Measurements from ENCODE around the gene CES2.

The CES2 gene

GRCh38 chr16:66979011-66979717, 43.8 kb downstream of the CES2 start:
- no peaks in the 10 kb centered on the region for H4K20me1 ChIP-seq (ENCODE audit: insufficient read depth, low read length, poor library complexity, severe bottlenecking)
- H3K4me3 ChIP-seq (ENCODE audit: low read length, poor library complexity, severe bottlenecking) = no peak overlapping the region
- TF ChIP-seq, protein P1, sequence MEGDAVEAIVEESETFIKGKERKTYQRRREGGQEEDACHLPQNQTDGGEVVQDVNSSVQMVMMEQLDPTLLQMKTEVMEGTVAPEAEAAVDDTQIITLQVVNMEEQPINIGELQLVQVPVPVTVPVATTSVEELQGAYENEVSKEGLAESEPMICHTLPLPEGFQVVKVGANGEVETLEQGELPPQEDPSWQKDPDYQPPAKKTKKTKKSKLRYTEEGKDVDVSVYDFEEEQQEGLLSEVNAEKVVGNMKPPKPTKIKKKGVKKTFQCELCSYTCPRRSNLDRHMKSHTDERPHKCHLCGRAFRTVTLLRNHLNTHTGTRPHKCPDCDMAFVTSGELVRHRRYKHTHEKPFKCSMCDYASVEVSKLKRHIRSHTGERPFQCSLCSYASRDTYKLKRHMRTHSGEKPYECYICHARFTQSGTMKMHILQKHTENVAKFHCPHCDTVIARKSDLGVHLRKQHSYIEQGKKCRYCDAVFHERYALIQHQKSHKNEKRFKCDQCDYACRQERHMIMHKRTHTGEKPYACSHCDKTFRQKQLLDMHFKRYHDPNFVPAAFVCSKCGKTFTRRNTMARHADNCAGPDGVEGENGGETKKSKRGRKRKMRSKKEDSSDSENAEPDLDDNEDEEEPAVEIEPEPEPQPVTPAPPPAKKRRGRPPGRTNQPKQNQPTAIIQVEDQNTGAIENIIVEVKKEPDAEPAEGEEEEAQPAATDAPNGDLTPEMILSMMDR (conservative IDR thresholded peaks at IDR 0.05; ENCODE audit: low read length) = no peak
- no peak for TF ChIP-seq EZH2phosphoT487 (IDR thresholded peaks at IDR 0.05; ENCODE audit: borderline replicate concordance)
- no peaks in the 10 kb centered on the region for H3F3A ChIP-seq (ENCODE audit: low read depth)
- H3K36me3 ChIP-seq (ENCODE audit: insufficient read depth, low read length) = no peaks in the 10 kb centered on the region
- H2AFZ ChIP-seq (ENCODE audit: low read length) = no peak overlapping the region
- no peaks in the 10 kb centered on the region for H3K9me3 ChIP-seq (ENCODE audit: insufficient read depth, low read depth, low read length)
- H3K9ac ChIP-seq (ENCODE audit: low read depth, low read length, poor library complexity, severe bottlenecking) = no peak overlapping the region
- no peaks in the 10 kb centered on the region for H3K27me3 ChIP-seq (ENCODE audit: insufficient read depth, low read length, poor library complexity, severe bottlenecking)
- no peaks in the 10 kb centered on the region for H3K79me2 ChIP-seq (ENCODE audit: insufficient read depth, low read length)
- no peaks in the 10 kb centered on the region for H3K9me2 ChIP-seq (replicated peaks; ENCODE audit: low read depth, low read length)
- H3K4me2 ChIP-seq (ENCODE audit: low read depth, low read length, poor library complexity, severe bottlenecking) = no peak overlapping the region
- H3K4me1 ChIP-seq (ENCODE audit: insufficient read depth, low read length, poor library complexity, severe bottlenecking) = peaks cover 5% of the 10 kb centered on the region

DNA sequence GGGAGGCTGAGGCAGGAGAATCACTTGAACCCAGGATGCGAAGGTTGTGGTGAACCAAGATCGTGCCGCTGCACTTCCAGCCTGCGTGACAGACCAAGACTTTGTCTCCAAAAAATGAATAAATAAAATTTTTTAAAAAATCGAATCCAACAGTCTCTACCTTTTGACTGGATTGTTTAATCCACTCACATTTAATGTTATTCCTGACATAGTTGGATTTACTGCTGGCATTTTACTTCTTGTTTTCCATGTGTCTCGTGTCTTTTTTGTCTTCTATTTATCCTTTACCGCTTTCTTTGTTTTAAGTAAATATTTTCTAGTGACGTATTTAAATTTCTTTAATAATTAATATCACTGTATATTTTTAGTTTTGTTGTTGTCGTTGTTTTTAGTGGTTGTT, 47.7 kb downstream of the CES2 start:
- H2AFZ ChIP-seq (ENCODE audit: low read length) = no peak overlapping the region
- no peaks in the 10 kb centered on the region for H3K9me2 ChIP-seq (replicated peaks; ENCODE audit: low read depth, low read length)
- H3F3A ChIP-seq (ENCODE audit: low read depth) = no peaks in the 10 kb centered on the region
- no peaks in the 10 kb centered on the region for H3K36me3 ChIP-seq (ENCODE audit: insufficient read depth, low read length)
- no peaks in the 10 kb centered on the region for H3K79me2 ChIP-seq (ENCODE audit: insufficient read depth, low read length)
- no peaks in the 10 kb centered on the region for H3K9me3 ChIP-seq (ENCODE audit: insufficient read depth, low read depth, low read length)
- no peaks in the 10 kb centered on the region for H4K20me1 ChIP-seq (ENCODE audit: insufficient read depth, low read length, poor library complexity, severe bottlenecking)
- H3K27me3 ChIP-seq (ENCODE audit: insufficient read depth, low read length, poor library complexity, severe bottlenecking) = no peaks in the 10 kb centered on the region
- no peak overlapping the region for H3K4me3 ChIP-seq (ENCODE audit: low read length, poor library complexity, severe bottlenecking)
- no peaks in the 10 kb centered on the region for H3K4me1 ChIP-seq (ENCODE audit: insufficient read depth, low read length, poor library complexity, severe bottlenecking)
- no peak overlapping the region for H3K4me2 ChIP-seq (ENCODE audit: low read depth, low read length, poor library complexity, severe bottlenecking)
- TF ChIP-seq EZH2phosphoT487 (IDR thresholded peaks at IDR 0.05; ENCODE audit: borderline replicate concordance) = no peak
- TF ChIP-seq, protein P1 (conservative IDR thresholded peaks at IDR 0.05; ENCODE audit: low read length) = no peak
- H3K9ac ChIP-seq (ENCODE audit: low read depth, low read length, poor library complexity, severe bottlenecking) = no peak overlapping the region

GRCh38 chr16:66984892-66985311, 49.6 kb downstream of the CES2 start:
- no peak overlapping the region for H2AFZ ChIP-seq (ENCODE audit: low read length)
- H3K9me2 ChIP-seq (replicated peaks; ENCODE audit: low read depth, low read length) = no peaks in the 10 kb centered on the region
- H3K27me3 ChIP-seq (ENCODE audit: insufficient read depth, low read length, poor library complexity, severe bottlenecking) = no peaks in the 10 kb centered on the region
- H4K20me1 ChIP-seq (ENCODE audit: insufficient read depth, low read length, poor library complexity, severe bottlenecking) = no peaks in the 10 kb centered on the region
- H3K36me3 ChIP-seq (ENCODE audit: insufficient read depth, low read length) = no peaks in the 10 kb centered on the region
- H3K9me3 ChIP-seq (ENCODE audit: insufficient read depth, low read depth, low read length) = no peaks in the 10 kb centered on the region
- H3K9ac ChIP-seq (ENCODE audit: low read depth, low read length, poor library complexity, severe bottlenecking) = no peak overlapping the region
- H3K4me1 ChIP-seq (ENCODE audit: insufficient read depth, low read length, poor library complexity, severe bottlenecking) = no peaks in the 10 kb centered on the region
- no peak for TF ChIP-seq EZH2phosphoT487 (IDR thresholded peaks at IDR 0.05; ENCODE audit: borderline replicate concordance)
- TF ChIP-seq, protein P1 (conservative IDR thresholded peaks at IDR 0.05; ENCODE audit: low read length) = no peak
- no peaks in the 10 kb centered on the region for H3K79me2 ChIP-seq (ENCODE audit: insufficient read depth, low read length)
- H3F3A ChIP-seq (ENCODE audit: low read depth) = no peaks in the 10 kb centered on the region
- no peak overlapping the region for H3K4me3 ChIP-seq (ENCODE audit: low read length, poor library complexity, severe bottlenecking)
- H3K4me2 ChIP-seq (ENCODE audit: low read depth, low read length, poor library complexity, severe bottlenecking) = no peak overlapping the region
